ENCODE data around the gene R3HDML.

DNA sequence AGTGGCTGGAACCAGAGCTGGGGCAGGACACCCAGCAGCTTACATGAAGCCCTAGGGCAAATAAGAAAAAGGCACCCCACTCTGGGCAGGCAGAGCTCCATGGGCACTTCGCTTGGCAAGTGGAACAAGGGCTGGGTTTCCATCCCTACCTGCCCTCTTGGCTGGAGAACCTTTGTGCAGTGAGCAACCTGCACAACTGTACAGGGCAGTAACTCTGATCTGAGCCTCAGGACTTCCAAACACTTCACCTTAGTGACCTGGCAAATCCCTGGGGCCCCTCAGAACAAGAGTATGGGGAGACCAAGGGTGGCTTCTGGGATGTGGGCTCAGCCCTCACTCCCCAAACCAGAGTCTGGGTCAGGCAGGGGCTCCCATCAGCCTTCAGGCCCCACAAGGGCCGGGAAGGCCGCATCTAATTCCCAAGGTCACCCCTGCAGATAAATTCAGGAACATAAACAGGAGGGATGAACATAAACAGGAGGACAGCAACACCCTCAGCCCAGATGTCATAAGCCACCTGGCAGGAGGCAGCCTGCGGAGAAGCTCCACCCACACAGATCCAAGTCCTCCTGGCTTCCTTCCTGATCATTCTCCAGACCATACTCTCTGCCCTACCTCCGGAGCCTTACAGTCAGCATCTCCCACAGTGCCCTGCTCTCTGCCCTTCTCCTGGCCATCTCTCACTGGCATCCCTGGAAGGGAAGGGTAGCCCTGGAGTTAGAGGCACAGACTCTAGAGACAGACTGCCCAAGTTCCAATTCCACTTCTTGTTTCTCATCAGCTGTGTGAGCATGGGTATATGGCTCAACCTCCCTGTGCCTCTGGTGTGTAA is 56.1 kb downstream of the R3HDML start:
- TF ChIP-seq, protein P1, sequence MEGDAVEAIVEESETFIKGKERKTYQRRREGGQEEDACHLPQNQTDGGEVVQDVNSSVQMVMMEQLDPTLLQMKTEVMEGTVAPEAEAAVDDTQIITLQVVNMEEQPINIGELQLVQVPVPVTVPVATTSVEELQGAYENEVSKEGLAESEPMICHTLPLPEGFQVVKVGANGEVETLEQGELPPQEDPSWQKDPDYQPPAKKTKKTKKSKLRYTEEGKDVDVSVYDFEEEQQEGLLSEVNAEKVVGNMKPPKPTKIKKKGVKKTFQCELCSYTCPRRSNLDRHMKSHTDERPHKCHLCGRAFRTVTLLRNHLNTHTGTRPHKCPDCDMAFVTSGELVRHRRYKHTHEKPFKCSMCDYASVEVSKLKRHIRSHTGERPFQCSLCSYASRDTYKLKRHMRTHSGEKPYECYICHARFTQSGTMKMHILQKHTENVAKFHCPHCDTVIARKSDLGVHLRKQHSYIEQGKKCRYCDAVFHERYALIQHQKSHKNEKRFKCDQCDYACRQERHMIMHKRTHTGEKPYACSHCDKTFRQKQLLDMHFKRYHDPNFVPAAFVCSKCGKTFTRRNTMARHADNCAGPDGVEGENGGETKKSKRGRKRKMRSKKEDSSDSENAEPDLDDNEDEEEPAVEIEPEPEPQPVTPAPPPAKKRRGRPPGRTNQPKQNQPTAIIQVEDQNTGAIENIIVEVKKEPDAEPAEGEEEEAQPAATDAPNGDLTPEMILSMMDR (IDR thresholded peaks at IDR 0.05), result no peak
- TF ChIP-seq POLR2AphosphoS5 (IDR thresholded peaks at IDR 0.05) (no peak), POLR2A (IDR thresholded peaks at IDR 0.05) (no peak)

All from upper lobe of left lung (tissue), 4 donors.